GM21737 (cell line): ENCODE data around the gene LRRC56.
A peak's percentile ranks its signal among the peaks of the same experiment; 100 is the strongest.
"Not testable (repeated sequence)": the region's sequence is repeated elsewhere in the genome, so short reads cannot be mapped to it uniquely, and the experiment has no call there.

Experiments
- ATAC-seq: cut with Tn5 transposase; IDR thresholded peaks from one replicate; pipeline ENCODE4 v1.9.1; 2021; ENCODE audit warnings: mild to moderate bottlenecking, moderate library complexity; ENCODE audit not compliant: unreplicated experiment

LRRC56 gene

GRCh38 chr11:501001-501682 is 36.2 kb upstream of the LRRC56 start:
- ATAC-seq = no peak

GRCh38 chr11:501683-502287 is 35.5 kb upstream of the LRRC56 start:
- ATAC-seq = no peak

- ATAC-seq = no peak
These were observed 34.8 kb upstream of the LRRC56 start for GRCh38 chr11:502288-503178.

GRCh38 chr11:503179-503981 is 33.9 kb upstream of the LRRC56 start:
- no peak for ATAC-seq

GRCh38 chr11:504053-504993 is 33.0 kb upstream of the LRRC56 start:
- no peak for ATAC-seq

GRCh38 chr11:504994-505344 is 32.4 kb upstream of the LRRC56 start:
- ATAC-seq = no peak

GRCh38 chr11:506238-506994 is 30.9 kb upstream of the LRRC56 start:
- ATAC-seq = peak; percentile 54

- ATAC-seq = peak; percentile 47
These were observed 30.2 kb upstream of the LRRC56 start, which contains the start of gene RNH1 for GRCh38 chr11:506995-507726. Gene RNH1, minus strand, starts transcription at chr11:507242. Its CDS starts 5,080 bp downstream, at chr11:502162.

GRCh38 chr11:507727-508515 is 29.4 kb upstream of the LRRC56 start:
- ATAC-seq = no peak

- no peak for ATAC-seq
These were observed 28.4 kb upstream of the LRRC56 start for GRCh38 chr11:508956-509355.

- no peak for ATAC-seq
These were observed 24.3 kb upstream of the LRRC56 start for GRCh38 chr11:512761-513595.

- no peak for ATAC-seq
These were observed 22.7 kb upstream of the LRRC56 start for GRCh38 chr11:514606-515005.

GRCh38 chr11:515131-515530 is 22.2 kb upstream of the LRRC56 start:
- no peak for ATAC-seq

GRCh38 chr11:516400-516799 is 20.9 kb upstream of the LRRC56 start:
- no peak for ATAC-seq

GRCh38 chr11:516918-517685 is 20.2 kb upstream of the LRRC56 start:
- ATAC-seq = not testable (repeated sequence)
